A673 (cell line): ENCODE results near the gene PEAK3. TPM values are rescaled to one million over a fixed set of nuclear protein-coding genes. Genes with fewer than 3 reads are reported as not detected.

ENCODE experiments used
- BruUV-seq: library from RNA; stranded (reverse); fragments of 400-500 nt; replicated peaks from 2 replicates; lab custom pipeline; 2021; lab: Mats Ljungman, UMichigan
- CTCF ChIA-PET: fragments of 300-600 bp; sonication (Branson Sonifier 250); formaldehyde crosslinking; loops from one replicate; lab custom pipeline; 2022; ENCODE audit warnings: antibody characterized with exemption; lab: Charles Lee
- POLR2A ChIA-PET: fragments of 300-600 bp; sonication (Branson Sonifier 250); formaldehyde crosslinking; loops from one replicate; lab custom pipeline; 2022; ENCODE audit warnings: antibody characterized with exemption; ENCODE audit not compliant: low non-redundant PET; lab: Charles Lee
- DNase-seq: peaks from one replicate; pipeline ENCODE4 v3.0.0-alpha.2; 2015; ENCODE audit warnings: low spot score
- H3K27ac ChIP-seq: fragments of 200-600 bp; sonication (generic); 2 replicates; pipeline ENCODE4 v1.5.1; 2016; ENCODE audit warnings: mixed run types, low read depth, mild to moderate bottlenecking, mixed read lengths, antibody characterized with exemption, low read length; ENCODE audit not compliant: poor library complexity, severe bottlenecking
- H3K27me3 ChIP-seq: fragments of 200-600 bp; sonication (generic); replicated peaks from 2 replicates; pipeline ENCODE4 v1.6.1; 2017; ENCODE audit warnings: mixed run types, low read depth, mild to moderate bottlenecking, mixed read lengths, antibody characterized with exemption, low read length; ENCODE audit not compliant: insufficient read depth, poor library complexity
- H3K36me3 ChIP-seq: fragments of 200-600 bp; sonication (generic); 2 replicates; pipeline ENCODE4 v1.6.1; 2016; ENCODE audit warnings: mixed run types, mild to moderate bottlenecking, mixed read lengths, antibody characterized with exemption, low read length; ENCODE audit not compliant: insufficient read depth, poor library complexity, severe bottlenecking
- H3K4me1 ChIP-seq: fragments of 200-600 bp; sonication (generic); 2 replicates; pipeline ENCODE4 v1.6.1; 2017; ENCODE audit warnings: mixed run types, mild to moderate bottlenecking, mixed read lengths, antibody characterized with exemption, low read length; ENCODE audit not compliant: insufficient read depth, poor library complexity, severe bottlenecking
- H3K4me3 ChIP-seq: fragments of 200-600 bp; sonication (generic); 2 replicates; pipeline ENCODE4 v1.5.1; 2016; ENCODE audit warnings: low read depth, mixed run types, mild to moderate bottlenecking, mixed read lengths, low read length; ENCODE audit not compliant: poor library complexity, severe bottlenecking
- H3K9me3 ChIP-seq: fragments of 200-600 bp; sonication (generic); 2 replicates; pipeline ENCODE4 v1.6.1; 2016; ENCODE audit warnings: mixed run types, low read depth, mild to moderate bottlenecking, mixed read lengths, antibody characterized with exemption, low read length; ENCODE audit not compliant: poor library complexity, severe bottlenecking
- CTCF ChIP-seq: fragments of 300-800, 200-600 bp; sonication (generic); conservative IDR thresholded peaks from 2 replicates; pipeline ENCODE4 v1.5.1; 2017; ENCODE audit warnings: low read depth, mild to moderate bottlenecking, antibody characterized with exemption, low read length, moderate library complexity, mixed read lengths
- EZH2 ChIP-seq: fragments of 200-600 bp; sonication (generic); IDR thresholded peaks from 2 replicates; pipeline ENCODE4 v1.6.1; 2017; ENCODE audit warnings: borderline replicate concordance, low read depth, mild to moderate bottlenecking, mixed read lengths, antibody characterized with exemption, low read length; ENCODE audit not compliant: poor library complexity, severe bottlenecking
- intact Hi-C: fragments of 100-400 bp; cut with micrococcal nuclease; formaldehyde crosslinking; loops from one replicate; pipeline ENCODE4 v1.10.0; 2022; ENCODE audit not compliant: unreplicated experiment
- total RNA-seq: library from RNA; stranded (reverse); gene quantifications from 2 replicates; pipeline ENCODE4 v1.2.3, GENCODE V29; 2021

PEAK3 gene
- total RNA-seq, 1 experiment from 2014 or later, result not detected

DNA sequence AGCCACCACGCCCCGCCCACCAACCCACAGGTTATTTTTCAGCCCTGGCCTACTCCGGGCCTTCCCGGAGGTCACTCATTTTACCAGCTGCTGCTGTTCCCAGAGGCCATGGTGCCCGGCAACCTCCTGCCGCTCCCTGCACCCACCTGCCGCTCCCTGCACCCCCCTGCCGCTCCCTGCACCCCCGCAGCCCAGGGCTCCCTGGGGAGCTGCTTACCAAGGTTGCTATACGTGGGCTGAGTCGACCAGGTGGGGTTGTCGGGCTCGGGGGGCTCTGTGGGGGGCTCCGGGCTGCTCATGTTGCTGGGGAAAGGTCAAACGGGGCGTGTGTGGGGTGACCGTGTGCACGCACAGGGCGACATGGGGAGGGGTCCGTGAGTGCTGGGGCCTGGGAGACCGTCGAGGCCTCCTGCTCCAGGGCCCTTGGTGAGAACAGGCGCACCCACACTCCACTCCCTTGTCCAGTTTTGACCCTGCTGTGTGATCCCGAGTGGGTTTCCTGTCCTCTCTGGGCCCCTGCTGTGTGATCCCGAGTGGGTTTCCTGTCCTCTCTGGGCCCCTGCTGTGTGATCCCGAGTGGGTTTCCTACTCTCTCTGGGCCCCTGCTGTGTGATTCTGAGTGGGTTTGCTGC, 1.2 kb downstream of the PEAK3 start:
- Histone ChIP-seq H3K27ac (no peak overlapping the region), H3K4me3 (no peak overlapping the region), H3K36me3 (peaks cover 4% of the 10 kb centered on the region), H3K9me3 (no peaks in the 10 kb centered on the region), H3K4me1 (no peaks in the 10 kb centered on the region), H3K27me3 (no peaks in the 10 kb centered on the region)
- intact Hi-C loops, result no loop called here
- no peak for DNase-seq
- TF ChIP-seq EZH2 (no peak), CTCF (no peak)
- no TSS peak for BruUV-seq
- CTCF ChIA-PET, result no interaction called here
- POLR2A ChIA-PET, result interaction anchor here (0.6 kb wide), 1 partner anchor 25 kb away, joined by 6 read pairs; the partner anchor contains the start of gene JSRP1

DNA sequence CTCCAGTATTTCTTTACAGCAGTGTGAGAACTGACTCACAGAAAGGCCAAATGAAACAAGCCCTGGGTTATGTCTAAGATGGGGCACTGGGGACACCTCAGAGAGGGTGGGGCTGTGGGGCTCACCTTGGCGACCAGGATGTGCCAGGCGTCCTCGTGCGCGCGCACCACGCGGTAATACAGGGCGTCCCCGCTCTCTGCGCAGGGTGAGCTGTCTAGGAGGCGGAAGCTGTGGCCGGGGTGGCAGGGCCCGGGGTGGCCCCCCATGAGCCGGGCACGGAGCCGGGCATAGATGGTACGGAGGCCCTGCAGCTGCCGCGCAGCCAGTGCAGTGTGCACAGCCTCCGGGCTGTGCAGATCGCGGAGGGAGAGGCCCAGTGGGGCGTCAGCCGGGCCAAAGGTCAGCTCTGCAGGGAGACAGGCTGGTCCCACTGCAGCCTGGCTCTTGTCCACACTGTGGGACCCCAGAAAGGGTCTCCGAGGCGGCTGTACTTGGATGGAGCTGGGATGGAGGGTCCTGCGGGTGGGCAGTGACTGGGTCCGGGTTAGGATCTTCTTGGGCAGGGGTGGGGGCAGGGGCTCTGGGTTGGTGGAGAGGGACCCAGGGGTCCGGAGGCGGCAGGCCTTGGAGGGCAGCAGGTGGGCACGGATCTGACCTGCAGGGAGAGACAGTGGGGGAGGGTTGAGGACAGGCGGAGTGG, 3.4 kb downstream of the PEAK3 start:
- DNase-seq, result no peak
- no peak overlapping the region for H3K27ac ChIP-seq
- POLR2A ChIA-PET, result no interaction called here
- intact Hi-C loops, result no loop called here
- no peak for TF ChIP-seq EZH2
- H3K9me3 ChIP-seq, result no peaks in the 10 kb centered on the region
- H3K27me3 ChIP-seq, result no peaks in the 10 kb centered on the region
- CTCF ChIA-PET, result interaction anchor here (0.6 kb wide), 1 partner anchor 89 kb away, joined by 3 read pairs; no protein-coding TSS in a partner anchor
- H3K4me1 ChIP-seq, result peaks cover under 1% of the 10 kb centered on the region
- H3K4me3 ChIP-seq, result no peak overlapping the region
- H3K36me3 ChIP-seq, result peaks cover 18% of the 10 kb centered on the region
- BruUV-seq, result no TSS peak

- CTCF ChIA-PET, result interaction anchor here (0.6 kb wide), 1 partner anchor 711 kb away, joined by 3 read pairs; no protein-coding TSS in a partner anchor
- Histone ChIP-seq H3K4me1 (peaks cover 15% of the 10 kb centered on the region), H3K4me3 (no peak overlapping the region), H3K27ac (no peak overlapping the region), H3K27me3 (no peaks in the 10 kb centered on the region), H3K9me3 (no peaks in the 10 kb centered on the region), H3K36me3 (peaks cover 31% of the 10 kb centered on the region)
- TF ChIP-seq CTCF, result no peak
- no peak for TF ChIP-seq EZH2
- DNase-seq, result no peak
- BruUV-seq, result no TSS peak
- POLR2A ChIA-PET, result no interaction called here
- intact Hi-C loops, result no loop called here
These were observed 4.8 kb downstream of the PEAK3 start for GRCh38 chr19:2277138-2277537.
